Skeletal muscle cell (primary cell): ENCODE data around the gene GRAP2.

Experiments
- DNase-seq: peaks from one replicate; pipeline ENCODE4 v3.0.0-alpha.2; 2010; ENCODE audit warnings: low read depth
- H3K4me3 ChIP-seq: 2 replicates; pipeline ENCODE4 v1.5.1; 2011; ENCODE audit warnings: low read depth, mild to moderate bottlenecking, control low read depth, low read length, moderate library complexity

The GRAP2 gene

GRCh38 chr22:39917776-39918495 is 17.1 kb downstream of the GRAP2 start:
- no peak overlapping the region for H3K4me3 ChIP-seq
- DNase-seq, result no peak

- DNase-seq, result no peak
- H3K4me3 ChIP-seq, result no peak overlapping the region
Measured at GRCh38 chr22:39920134-39920743, 19.4 kb downstream of the GRAP2 start.

GRCh38 chr22:39923696-39924095 is 22.8 kb downstream of the GRAP2 start:
- no peak overlapping the region for H3K4me3 ChIP-seq
- DNase-seq, result no peak

- no peak for DNase-seq
- no peak overlapping the region for H3K4me3 ChIP-seq
Measured at GRCh38 chr22:39924286-39924685, 23.4 kb downstream of the GRAP2 start.

- no peak for DNase-seq
- H3K4me3 ChIP-seq, result no peak overlapping the region
Measured at GRCh38 chr22:39925273-39925672, 24.4 kb downstream of the GRAP2 start.

GRCh38 chr22:39925909-39926679 is 25.2 kb downstream of the GRAP2 start:
- no peak for DNase-seq
- H3K4me3 ChIP-seq, result no peak overlapping the region

- no peak overlapping the region for H3K4me3 ChIP-seq
- DNase-seq, result no peak
Measured at GRCh38 chr22:39926753-39927152, 25.9 kb downstream of the GRAP2 start.

- DNase-seq, result no peak
- H3K4me3 ChIP-seq, result no peak overlapping the region
Measured at GRCh38 chr22:39927544-39927943, 26.7 kb downstream of the GRAP2 start.

- no peak for DNase-seq
Measured at GRCh38 chr22:39928536-39929520, 27.9 kb downstream of the GRAP2 start.

GRCh38 chr22:39931251-39931650 is 30.4 kb downstream of the GRAP2 start:
- DNase-seq, result no peak
- H3K4me3 ChIP-seq, result no peak overlapping the region

More at GRCh38 chr22:39928536-39929520, 27.9 kb downstream of the GRAP2 start:
- H3K4me3 ChIP-seq, result no peak overlapping the region

GRCh38 chr22:39932166-39932565 is 31.3 kb downstream of the GRAP2 start:
- no peak overlapping the region for H3K4me3 ChIP-seq
- no peak for DNase-seq

GRCh38 chr22:39932918-39933649 is 32.2 kb downstream of the GRAP2 start:
- no peak overlapping the region for H3K4me3 ChIP-seq

GRCh38 chr22:39933741-39934140 is 32.9 kb downstream of the GRAP2 start:
- DNase-seq, result no peak
- H3K4me3 ChIP-seq, result no peak overlapping the region

More at GRCh38 chr22:39932918-39933649, 32.2 kb downstream of the GRAP2 start:
- no peak for DNase-seq

- no peak overlapping the region for H3K4me3 ChIP-seq
- DNase-seq, result no peak
Measured at GRCh38 chr22:39935116-39935515, 34.2 kb downstream of the GRAP2 start.

- no peak overlapping the region for H3K4me3 ChIP-seq
- no peak for DNase-seq
Measured at GRCh38 chr22:39935612-39936011, 34.7 kb downstream of the GRAP2 start.

GRCh38 chr22:39936523-39937145 is 35.8 kb downstream of the GRAP2 start:
- H3K4me3 ChIP-seq, result no peak overlapping the region
- no peak for DNase-seq

- DNase-seq, result no peak
- H3K4me3 ChIP-seq, result no peak overlapping the region
Measured at GRCh38 chr22:39937906-39938305, 37.0 kb downstream of the GRAP2 start.

- DNase-seq, result no peak
- H3K4me3 ChIP-seq, result no peak overlapping the region
Measured at GRCh38 chr22:39938509-39939111, 37.7 kb downstream of the GRAP2 start.
